Stimulated activated naive B cell treated with anti-CD40 and anti-IgM and Interleukin-4, amounts not matched to agents 10 μg/mL and 1 μg/mL and 100 μg/mL, for 72 hours (primary cell): Measurements from ENCODE around the gene LIMS1.
"Not testable (repeated sequence)": the region's sequence is repeated elsewhere in the genome, so short reads cannot be mapped to it uniquely, and the experiment has no call there.

Experiments used
- ATAC-seq, 2 donors: fragments of 150-1000 bp; cut with Tn5 transposase; replicated peaks; 2 replicates each; pipeline ENCODE4 v1.10.0; 2021; ENCODE audit warnings: moderate library complexity in 1 of 2
- DNase-seq: peaks from one replicate; pipeline ENCODE4 v3.0.0; 2021
- H3K27ac Mint-ChIP-seq: one replicate; pipeline ENCODE4 v1.8.0; 2022; ENCODE audit warnings: mild to moderate bottlenecking, mixed read lengths
- H3K27me3 Mint-ChIP-seq, 2 donors: one replicate each; pipeline ENCODE4 v1.8.0; 2022; ENCODE audit warnings: mixed read lengths in 2 of 2
- H3K36me3 Mint-ChIP-seq, 2 donors: one replicate each; pipeline ENCODE4 v1.8.0; 2022; ENCODE audit warnings: mixed read lengths in 2 of 2, mild to moderate bottlenecking in 1 of 2
- H3K4me1 Mint-ChIP-seq, 2 donors: one replicate each; pipeline ENCODE4 v1.8.0; 2022; ENCODE audit warnings: mixed read lengths in 2 of 2, mild to moderate bottlenecking in 1 of 2
- H3K4me3 Mint-ChIP-seq, 2 donors: one replicate each; pipeline ENCODE4 v1.8.0; 2022; ENCODE audit warnings: mild to moderate bottlenecking in 2 of 2, mixed read lengths in 2 of 2, moderate library complexity in 1 of 2
- H3K9me3 Mint-ChIP-seq, 2 donors: one replicate each; pipeline ENCODE4 v1.8.0; 2022; ENCODE audit warnings: mixed read lengths in 2 of 2, mild to moderate bottlenecking in 1 of 2

Gene LIMS1, protein sequence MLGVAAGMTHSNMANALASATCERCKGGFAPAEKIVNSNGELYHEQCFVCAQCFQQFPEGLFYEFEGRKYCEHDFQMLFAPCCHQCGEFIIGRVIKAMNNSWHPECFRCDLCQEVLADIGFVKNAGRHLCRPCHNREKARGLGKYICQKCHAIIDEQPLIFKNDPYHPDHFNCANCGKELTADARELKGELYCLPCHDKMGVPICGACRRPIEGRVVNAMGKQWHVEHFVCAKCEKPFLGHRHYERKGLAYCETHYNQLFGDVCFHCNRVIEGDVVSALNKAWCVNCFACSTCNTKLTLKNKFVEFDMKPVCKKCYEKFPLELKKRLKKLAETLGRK

DNA sequence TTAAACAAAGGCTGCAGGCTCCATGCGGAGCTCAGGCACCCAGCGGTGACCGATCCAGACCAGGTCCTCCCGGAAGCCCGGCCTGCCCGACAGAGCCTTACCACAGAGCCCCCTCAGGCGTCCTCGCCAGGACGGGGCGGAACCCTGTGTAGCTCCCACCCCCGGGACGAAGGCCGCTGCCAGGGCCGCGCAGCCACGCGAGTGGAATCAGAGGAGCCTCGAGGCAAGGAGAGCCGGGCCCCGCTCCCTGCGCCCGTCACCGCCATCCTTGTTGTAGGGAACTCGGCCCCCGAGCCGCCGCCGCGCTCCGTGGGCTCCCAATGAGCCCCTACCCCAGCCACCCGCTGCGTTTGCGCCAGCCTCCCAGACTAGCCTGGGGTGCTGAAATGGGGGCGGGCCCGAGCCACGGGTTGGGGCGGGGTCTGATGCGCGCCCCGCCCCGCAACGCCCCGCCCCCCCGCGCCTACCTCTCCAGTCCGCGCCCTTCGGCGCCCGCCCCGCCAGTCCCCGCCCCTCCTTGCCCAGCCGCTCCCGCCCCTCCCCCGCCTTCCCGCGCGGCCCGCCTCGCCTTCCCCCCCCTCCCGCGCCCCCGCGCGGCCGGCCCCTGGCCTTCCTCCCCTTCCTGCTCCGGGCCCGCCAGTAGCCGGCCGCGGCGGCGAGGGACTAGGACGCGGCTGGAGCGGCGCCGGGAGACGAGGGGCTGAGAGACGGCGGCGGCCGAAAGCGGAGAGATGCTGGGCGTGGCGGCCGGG, at the start of gene LIMS1:
Gene LIMS1, plus strand, starts transcription at position 639 of the 752 bp plus-strand sequence. Its CDS starts 93 bp downstream, at position 732.
- ATAC-seq (peak; percentile 87 to 93), DNase-seq (peak; percentile 80)
- Mint-ChIP-seq H3K27me3 (no peaks in the 10 kb centered on the region), H3K4me1 (peaks cover 18 to 31% of the 10 kb centered on the region in 2 donors), H3K27ac (peak within 1 kb of the TSS; percentile 96), H3K4me3 (peak within 1 kb of the TSS; percentile 86 to 94), H3K36me3 (peaks cover 4 to 9% of the 10 kb centered on the region in 2 donors), H3K9me3 (no peaks in the 10 kb centered on the region)

DNA sequence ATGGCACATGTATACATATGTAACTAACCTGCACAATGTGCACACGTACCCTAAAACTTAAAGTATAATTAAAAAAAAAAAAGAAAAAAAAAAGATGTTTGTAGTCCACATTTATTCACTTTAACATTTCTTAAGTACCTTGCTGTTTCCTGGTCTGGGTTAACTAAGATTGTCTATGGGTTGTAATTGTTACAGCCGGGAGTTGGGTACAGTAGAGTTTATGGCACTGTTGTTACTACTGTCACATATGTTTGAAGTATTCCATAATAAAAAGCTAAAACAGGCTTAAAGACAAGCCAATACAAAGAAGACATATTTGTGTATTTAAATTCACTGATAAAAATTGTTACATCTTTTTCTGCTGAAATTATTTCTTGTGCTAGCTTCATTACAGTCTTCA, 49.0 kb upstream of the LIMS1 start:
- H3K27me3 Mint-ChIP-seq, result no peaks in the 10 kb centered on the region
- no peak overlapping the region for H3K4me3 Mint-ChIP-seq
- no peak overlapping the region for H3K27ac Mint-ChIP-seq
- no peaks in the 10 kb centered on the region for H3K9me3 Mint-ChIP-seq
- peaks cover 27 to 34% of the 10 kb centered on the region in 2 donors for H3K36me3 Mint-ChIP-seq
- ATAC-seq (no peak), DNase-seq (no peak)
- no peaks in the 10 kb centered on the region for H3K4me1 Mint-ChIP-seq

DNA sequence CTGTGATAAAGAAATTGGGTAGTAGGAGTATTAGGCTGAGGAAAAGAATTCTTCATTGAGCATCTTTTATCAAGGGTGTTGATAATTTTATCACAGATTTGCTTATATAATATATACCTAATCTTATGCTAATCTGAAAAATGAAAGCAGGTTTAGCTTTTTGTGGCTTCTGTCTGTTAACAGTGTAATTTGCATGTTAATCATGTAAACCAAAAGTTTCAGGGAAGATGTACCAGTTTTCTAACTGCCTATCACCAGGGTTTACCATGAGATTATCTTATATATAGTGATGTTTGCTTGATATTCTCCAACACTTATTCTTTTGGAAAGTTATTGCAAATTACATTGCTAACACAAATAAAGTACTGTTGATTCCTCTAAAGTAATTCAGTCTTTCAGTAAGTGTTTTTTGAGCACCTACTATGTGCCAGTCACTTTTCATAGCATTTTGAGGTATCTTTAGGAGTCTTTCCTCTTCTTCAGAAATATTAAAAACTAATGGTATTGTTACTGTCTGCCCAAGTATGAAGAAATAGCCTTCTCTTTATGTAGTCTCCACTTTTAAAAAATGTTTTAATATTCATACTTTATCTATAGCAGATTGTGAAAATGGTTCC, 43.7 kb upstream of the LIMS1 start:
- no peaks in the 10 kb centered on the region for H3K9me3 Mint-ChIP-seq

DNA sequence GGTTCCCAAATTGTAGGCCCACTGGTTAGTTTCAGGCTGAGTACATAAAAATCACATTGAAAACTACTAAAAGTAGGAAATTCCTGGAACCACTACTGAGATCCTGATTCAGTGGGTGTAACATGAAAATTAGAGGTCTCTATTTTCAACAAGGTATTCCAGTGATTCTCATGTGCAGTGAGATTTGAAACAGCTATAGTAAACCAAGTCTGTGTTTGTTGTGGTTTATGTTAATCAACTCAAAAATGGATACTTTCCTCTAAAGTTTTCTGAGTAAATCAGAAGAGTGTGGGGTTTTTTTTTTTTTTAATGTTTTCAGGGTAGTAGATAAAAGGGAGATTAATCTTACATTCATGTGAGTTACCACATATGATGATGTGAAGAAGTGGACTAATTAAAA, 42.4 kb upstream of the LIMS1 start:
- Mint-ChIP-seq H3K4me3 (no peak overlapping the region), H3K27me3 (no peaks in the 10 kb centered on the region), H3K9me3 (no peaks in the 10 kb centered on the region), H3K36me3 (peaks cover 20 to 21% of the 10 kb centered on the region in 2 donors), H3K27ac (no peak overlapping the region), H3K4me1 (no peaks in the 10 kb centered on the region)
- ATAC-seq (no peak), DNase-seq (no peak)

More for the DNA sequence above, 43.7 kb upstream of the LIMS1 start:
- no peak for DNase-seq
- H3K36me3 Mint-ChIP-seq, result peaks cover 20 to 21% of the 10 kb centered on the region in 2 donors
- no peaks in the 10 kb centered on the region for H3K27me3 Mint-ChIP-seq
- H3K4me1 Mint-ChIP-seq, result no peaks in the 10 kb centered on the region
- no peak overlapping the region for H3K4me3 Mint-ChIP-seq
- no peak for ATAC-seq
- H3K27ac Mint-ChIP-seq, result no peak overlapping the region

DNA sequence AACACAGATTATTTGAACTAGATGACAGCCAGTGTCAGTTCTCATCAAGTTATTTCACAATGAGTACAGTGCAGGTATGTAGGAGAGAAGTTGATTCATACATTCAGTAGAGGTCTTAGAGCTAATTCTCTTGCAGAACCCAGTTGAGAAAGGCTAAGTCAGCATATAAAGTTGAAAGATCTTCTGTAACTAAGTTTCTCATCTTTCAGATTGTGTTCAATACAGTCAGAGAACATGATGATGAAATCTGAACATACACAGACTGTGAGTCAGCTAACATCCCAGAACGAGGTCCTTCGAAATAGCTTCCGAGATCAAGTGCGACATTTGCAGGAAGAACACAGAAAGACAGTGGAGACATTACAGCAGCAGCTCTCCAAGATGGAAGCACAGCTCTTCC, 41.9 kb upstream of the LIMS1 start:
- H3K9me3 Mint-ChIP-seq, result no peaks in the 10 kb centered on the region
- no peaks in the 10 kb centered on the region for H3K27me3 Mint-ChIP-seq
- no peaks in the 10 kb centered on the region for H3K4me1 Mint-ChIP-seq
- H3K36me3 Mint-ChIP-seq, result peaks cover 20 to 21% of the 10 kb centered on the region in 2 donors
- DNase-seq, result no peak
- ATAC-seq, result no peak
- no peak overlapping the region for H3K27ac Mint-ChIP-seq
- H3K4me3 Mint-ChIP-seq, result no peak overlapping the region

DNA sequence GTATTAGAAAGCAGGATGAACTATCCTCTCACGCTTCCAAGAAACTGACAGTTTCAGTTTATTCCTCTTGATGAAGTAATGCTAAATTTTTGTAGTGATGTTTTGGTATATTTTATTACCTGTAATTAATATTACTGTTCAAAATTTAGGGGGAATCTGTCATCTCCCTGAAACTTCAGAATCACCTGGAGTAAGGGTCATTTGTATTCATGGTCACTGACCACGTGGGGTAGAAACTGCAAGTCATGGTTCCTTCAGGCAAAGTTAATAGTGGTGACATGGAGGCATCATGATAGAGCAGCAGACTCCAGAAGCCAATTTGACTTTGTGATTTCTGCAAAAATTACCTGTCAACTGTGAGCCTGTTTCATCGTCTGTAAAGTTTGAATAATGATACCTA, 38.1 kb upstream of the LIMS1 start:
- ATAC-seq, H3K4me1 Mint-ChIP-seq, DNase-seq, H3K27me3 Mint-ChIP-seq, H3K4me3 Mint-ChIP-seq, H3K9me3 Mint-ChIP-seq, H3K27ac Mint-ChIP-seq: not testable (repeated sequence)
- peaks cover 22 to 25% of the 10 kb centered on the region in 2 donors for H3K36me3 Mint-ChIP-seq

DNA sequence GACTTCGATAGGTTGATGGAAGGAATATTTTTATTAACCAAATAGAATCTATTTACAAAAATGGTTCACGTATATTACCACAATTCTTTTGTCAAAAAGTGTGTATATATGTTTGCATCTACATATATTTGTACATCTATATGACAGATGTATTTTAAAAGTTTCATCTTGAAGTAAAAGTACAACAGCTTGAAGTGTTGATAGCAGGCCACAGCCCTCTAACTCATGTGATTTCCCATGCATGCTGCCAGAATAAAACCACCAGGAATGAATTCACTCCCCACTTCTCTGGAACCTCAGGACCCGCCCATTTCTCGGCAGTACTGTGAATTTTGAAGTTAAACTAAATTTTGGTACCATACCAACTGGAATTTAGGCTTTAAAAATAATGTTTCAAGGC, 26.6 kb upstream of the LIMS1 start:
- not testable (repeated sequence) for H3K4me3 Mint-ChIP-seq, ATAC-seq, H3K9me3 Mint-ChIP-seq, H3K27me3 Mint-ChIP-seq, H3K27ac Mint-ChIP-seq, DNase-seq, H3K4me1 Mint-ChIP-seq
- peaks cover 27 to 33% of the 10 kb centered on the region in 2 donors for H3K36me3 Mint-ChIP-seq

DNA sequence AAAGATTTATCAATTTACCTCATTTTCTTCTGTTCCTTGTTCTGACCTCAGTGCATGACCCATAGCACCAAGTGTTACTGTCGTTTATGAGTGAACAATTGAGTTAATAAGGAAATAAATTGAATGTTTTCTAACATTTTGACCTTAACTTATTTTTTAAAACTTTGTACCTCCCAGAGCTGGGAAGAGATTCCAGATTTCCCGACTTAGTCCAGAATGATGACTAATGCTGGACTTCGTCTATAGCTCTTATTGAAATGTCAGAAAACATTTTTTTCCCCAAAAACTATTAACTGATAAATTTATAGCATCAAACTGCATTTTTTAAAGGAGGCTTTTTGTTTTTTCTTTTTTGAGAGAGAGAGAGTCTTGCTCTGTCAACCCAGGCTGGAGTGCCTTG, 21.8 kb upstream of the LIMS1 start:
- peaks cover 6 to 15% of the 10 kb centered on the region in 2 donors for H3K36me3 Mint-ChIP-seq
- not testable (repeated sequence) for H3K9me3 Mint-ChIP-seq, H3K4me3 Mint-ChIP-seq, DNase-seq, ATAC-seq, H3K4me1 Mint-ChIP-seq, H3K27ac Mint-ChIP-seq, H3K27me3 Mint-ChIP-seq

DNA sequence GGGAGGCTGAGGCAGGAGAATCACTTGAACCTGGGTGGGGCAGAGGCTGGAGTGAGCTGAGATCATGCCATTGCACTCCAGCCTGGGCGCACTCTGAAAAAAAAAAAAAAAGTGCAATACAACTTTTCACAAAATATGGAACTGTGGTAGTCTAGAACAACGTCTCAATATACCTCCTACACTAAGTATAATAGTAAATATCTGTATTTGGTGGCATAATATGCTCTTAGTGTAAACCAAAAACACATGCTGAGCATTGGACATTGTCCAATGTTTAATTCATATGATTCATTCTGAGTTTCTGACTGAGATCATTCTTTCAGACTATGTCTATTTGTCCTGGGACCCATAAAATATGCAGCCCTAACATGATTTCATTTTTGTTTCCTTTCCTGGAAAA, 19.8 kb upstream of the LIMS1 start:
- DNase-seq, H3K27me3 Mint-ChIP-seq, H3K4me1 Mint-ChIP-seq, H3K4me3 Mint-ChIP-seq, H3K27ac Mint-ChIP-seq, H3K9me3 Mint-ChIP-seq, ATAC-seq: not testable (repeated sequence)
- H3K36me3 Mint-ChIP-seq, result peaks cover 9 to 21% of the 10 kb centered on the region in 2 donors

DNA sequence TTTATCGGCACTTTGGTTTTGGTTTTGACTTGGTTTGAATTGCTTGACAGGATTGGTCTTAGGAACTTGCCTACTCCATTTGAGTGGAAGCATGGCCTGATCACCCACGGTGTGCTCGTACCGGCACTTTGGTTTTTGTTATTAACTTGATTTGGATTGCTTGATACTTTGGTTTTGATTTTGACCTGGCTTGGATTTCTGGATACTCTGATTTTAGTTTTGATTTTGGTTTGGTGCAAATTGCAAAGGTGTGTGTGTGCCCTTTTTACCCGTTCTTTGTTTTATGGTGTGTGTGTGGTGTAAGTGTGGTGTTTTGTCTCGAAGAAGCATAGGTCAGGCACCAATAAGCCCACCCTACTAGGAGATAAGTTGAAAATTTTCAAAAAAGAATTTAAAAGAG, 9.6 kb upstream of the LIMS1 start:
- not testable (repeated sequence) for DNase-seq, H3K36me3 Mint-ChIP-seq, H3K27ac Mint-ChIP-seq, H3K27me3 Mint-ChIP-seq, ATAC-seq, H3K4me3 Mint-ChIP-seq, H3K9me3 Mint-ChIP-seq
- peaks cover 4 to 12% of the 10 kb centered on the region in 2 donors for H3K4me1 Mint-ChIP-seq

DNA sequence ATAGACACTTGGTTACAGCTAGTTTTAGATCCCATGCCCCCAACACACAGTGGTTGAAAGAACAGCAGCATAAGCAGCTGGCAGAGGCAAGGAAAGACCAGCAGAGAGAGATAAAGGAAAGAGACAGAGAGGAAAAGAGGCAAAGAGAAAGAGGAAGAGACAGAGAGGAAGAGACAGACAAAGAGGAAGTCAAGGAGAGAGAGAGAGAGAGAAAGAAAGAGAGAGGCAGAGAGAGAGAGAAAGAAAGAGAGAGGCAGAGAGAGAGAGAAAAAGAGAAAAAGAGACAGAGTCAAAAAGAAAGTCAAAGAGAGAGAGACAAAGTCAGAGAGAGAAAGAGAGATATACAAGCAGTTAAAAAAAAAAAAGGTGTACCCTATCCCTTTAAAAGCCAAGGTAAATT, 9.0 kb upstream of the LIMS1 start:
- H3K9me3 Mint-ChIP-seq, ATAC-seq, H3K27ac Mint-ChIP-seq, H3K27me3 Mint-ChIP-seq, H3K36me3 Mint-ChIP-seq, H3K4me3 Mint-ChIP-seq, DNase-seq: not testable (repeated sequence)
- H3K4me1 Mint-ChIP-seq, result peaks cover 4 to 12% of the 10 kb centered on the region in 2 donors

DNA sequence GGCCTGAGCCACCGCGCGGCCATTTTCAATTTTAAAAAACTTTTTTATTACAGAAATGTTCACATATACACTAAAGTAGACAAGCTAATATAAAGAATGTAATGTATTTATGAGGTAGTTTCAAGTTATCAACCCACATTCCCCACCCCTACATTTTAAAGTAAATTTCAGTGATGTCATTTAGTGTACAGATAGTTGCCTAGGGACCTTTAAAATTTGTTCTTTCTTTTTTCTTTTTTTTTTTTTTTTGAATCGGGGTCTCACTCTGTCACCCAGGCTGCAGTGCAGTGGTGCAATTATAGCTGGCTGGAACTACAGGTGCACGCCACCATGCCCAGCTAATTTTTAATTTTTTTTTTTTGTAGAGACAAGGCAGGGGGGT, 2.6 kb upstream of the LIMS1 start:
- Mint-ChIP-seq H3K4me1 (peaks cover 13 to 31% of the 10 kb centered on the region in 2 donors), H3K27ac (no peak overlapping the region), H3K4me3 (no peak overlapping the region), H3K27me3 (no peaks in the 10 kb centered on the region), H3K36me3 (peaks cover 0 to 5% of the 10 kb centered on the region in 2 donors), H3K9me3 (no peaks in the 10 kb centered on the region)
- no peak for ATAC-seq
- DNase-seq, result no peak

DNA sequence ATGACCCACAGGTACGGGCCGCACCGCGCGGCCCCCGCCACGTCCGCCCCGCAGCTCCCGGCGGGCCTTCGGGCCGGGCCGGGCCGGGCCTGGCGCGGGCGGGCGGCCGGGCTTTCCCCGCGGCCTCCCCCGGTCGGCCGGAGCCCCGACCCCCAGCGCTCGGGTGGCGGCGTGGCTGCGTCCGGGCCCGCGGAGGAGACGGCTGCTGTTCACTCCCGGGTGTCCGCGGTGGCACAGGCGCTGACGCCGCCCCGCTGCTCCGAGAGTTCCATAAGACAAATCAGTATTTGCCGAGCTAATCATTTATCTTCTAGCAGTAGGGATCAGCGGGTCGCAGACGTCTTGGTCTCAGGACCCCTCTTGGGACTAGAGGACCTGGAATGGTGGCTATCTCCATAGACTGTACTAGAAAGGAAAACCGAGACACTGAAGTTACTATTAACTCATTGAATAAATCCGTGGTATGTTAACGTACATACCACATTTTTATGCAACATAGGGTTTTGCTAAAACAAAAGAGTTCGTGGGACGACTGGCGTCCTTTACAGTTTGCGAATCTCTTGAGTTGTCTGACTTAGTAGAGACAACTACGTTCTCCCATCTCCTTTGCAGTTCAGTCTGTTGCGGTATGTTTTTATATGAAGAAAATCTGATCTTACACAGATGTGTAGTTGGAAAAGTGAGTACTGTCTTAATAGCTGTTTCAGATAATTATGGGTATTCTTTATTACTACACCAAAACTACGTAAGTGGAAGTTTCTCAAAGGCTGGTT, 500 bp downstream of the LIMS1 start:
- Mint-ChIP-seq H3K4me3 (peak overlapping the region; percentile 86 to 89), H3K9me3 (no peaks in the 10 kb centered on the region), H3K36me3 (peaks cover 4 to 12% of the 10 kb centered on the region in 2 donors), H3K27ac (peak overlapping the region; percentile 93), H3K4me1 (peaks cover 18 to 34% of the 10 kb centered on the region in 2 donors), H3K27me3 (no peaks in the 10 kb centered on the region)
- ATAC-seq, result peak; percentile 44 to 52
- peak; percentile 37 for DNase-seq

DNA sequence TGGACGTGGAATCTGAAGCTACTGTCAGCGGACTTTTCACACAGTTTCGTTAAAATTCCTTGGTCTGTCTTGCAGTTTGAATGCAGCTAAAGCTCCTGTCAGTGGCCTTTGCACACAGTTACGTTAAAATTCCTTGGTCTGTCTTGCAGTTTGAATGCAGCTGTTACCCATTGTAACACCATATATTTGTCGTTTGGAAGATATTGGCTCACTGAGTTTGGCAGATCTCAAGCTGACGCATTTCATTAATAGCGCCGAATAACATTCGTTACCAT, 1.0 kb downstream of the LIMS1 start:
- H3K9me3 Mint-ChIP-seq, result no peaks in the 10 kb centered on the region
- peaks cover 4 to 14% of the 10 kb centered on the region in 2 donors for H3K36me3 Mint-ChIP-seq
- H3K4me3 Mint-ChIP-seq, result peak overlapping the region; percentile 86 to 89
- no peak for ATAC-seq
- no peaks in the 10 kb centered on the region for H3K27me3 Mint-ChIP-seq
- peaks cover 19 to 37% of the 10 kb centered on the region in 2 donors for H3K4me1 Mint-ChIP-seq
- no peak for DNase-seq
- H3K27ac Mint-ChIP-seq, result peak overlapping the region; percentile 33
